ACHN (cell line): ENCODE measurements around the gene CHRDL1.

ENCODE experiments used
- DNase-seq: peaks from one replicate; pipeline ENCODE4 v3.0.0-alpha.2; 2015
- in situ Hi-C: cut with HindIII; loops from 2 replicates; pipeline ENCODE4 v1.10.0; 2017; ENCODE audit warnings: low sequenced_read_pairs, low pct_ligation_motif_present, low pct_unique_long_range_greater_than_20kb

CHRDL1 gene

GRCh38 chrX:110748256-110748806 is 47.3 kb downstream of the CHRDL1 start:
- DNase-seq, result no peak
- in situ Hi-C loops, result no loop called here

- in situ Hi-C loops, result no loop called here
- no peak for DNase-seq
These were observed 49.6 kb downstream of the CHRDL1 start for GRCh38 chrX:110746014-110746413.

- in situ Hi-C loops, result no loop called here
These were observed 50.3 kb downstream of the CHRDL1 start for GRCh38 chrX:110745288-110745687.

GRCh38 chrX:110743679-110744340 is 51.8 kb downstream of the CHRDL1 start:
- DNase-seq, result no peak
- in situ Hi-C loops, result no loop called here

More at GRCh38 chrX:110745288-110745687, 50.3 kb downstream of the CHRDL1 start:
- DNase-seq, result no peak

- in situ Hi-C loops, result no loop called here
- peak; percentile 64 for DNase-seq
These were observed 54.3 kb downstream of the CHRDL1 start for GRCh38 chrX:110741213-110741796.

GRCh38 chrX:110734894-110735541 is 60.6 kb downstream of the CHRDL1 start:
- DNase-seq, result peak; percentile 71
- in situ Hi-C loops, result no loop called here

- in situ Hi-C loops, result no loop called here
- peak; percentile 3 for DNase-seq
These were observed 61.3 kb downstream of the CHRDL1 start for GRCh38 chrX:110734271-110734670.

GRCh38 chrX:110733166-110733565 is 62.5 kb downstream of the CHRDL1 start:
- in situ Hi-C loops, result no loop called here
- no peak for DNase-seq

- no peak for DNase-seq
- in situ Hi-C loops, result no loop called here
These were observed 63.4 kb downstream of the CHRDL1 start for GRCh38 chrX:110732266-110732665.

- in situ Hi-C loops, result no loop called here
These were observed 71.8 kb downstream of the CHRDL1 start for GRCh38 chrX:110723844-110724243.

GRCh38 chrX:110722135-110722534 is 73.5 kb downstream of the CHRDL1 start:
- no peak for DNase-seq
- in situ Hi-C loops, result no loop called here

More at GRCh38 chrX:110723844-110724243, 71.8 kb downstream of the CHRDL1 start:
- DNase-seq, result no peak

GRCh38 chrX:110713666-110714065 is 82.0 kb downstream of the CHRDL1 start:
- in situ Hi-C loops, result no loop called here

GRCh38 chrX:110706446-110706845 is 89.2 kb downstream of the CHRDL1 start:
- in situ Hi-C loops, result no loop called here
- no peak for DNase-seq

More at GRCh38 chrX:110713666-110714065, 82.0 kb downstream of the CHRDL1 start:
- no peak for DNase-seq

- DNase-seq, result no peak
- in situ Hi-C loops, result no loop called here
These were observed 92.0 kb downstream of the CHRDL1 start for GRCh38 chrX:110703641-110704040.

GRCh38 chrX:110699109-110699508 is 96.5 kb downstream of the CHRDL1 start:
- in situ Hi-C loops, result no loop called here
- peak; percentile 0 for DNase-seq

- in situ Hi-C loops, result no loop called here
- no peak for DNase-seq
These were observed 96.9 kb downstream of the CHRDL1 start for GRCh38 chrX:110698696-110699095.

- in situ Hi-C loops, result no loop called here
These were observed 102.8 kb downstream of the CHRDL1 start for GRCh38 chrX:110692866-110693265.

GRCh38 chrX:110691446-110691845 is 104.2 kb downstream of the CHRDL1 start:
- in situ Hi-C loops, result no loop called here
- DNase-seq, result no peak

More at GRCh38 chrX:110692866-110693265, 102.8 kb downstream of the CHRDL1 start:
- DNase-seq, result no peak

- in situ Hi-C loops, result no loop called here
- no peak for DNase-seq
These were observed 111.0 kb downstream of the CHRDL1 start for GRCh38 chrX:110684653-110685052.
